Astrocyte (in vitro differentiated cells and primary cell): ENCODE data around the gene AGXT. TPM values are rescaled to one million over a fixed set of nuclear protein-coding genes. Genes with fewer than 3 reads are reported as not detected.

Experiments
- DNase-seq: peaks from one replicate; pipeline ENCODE4 v3.0.0-alpha.2; 2010; ENCODE audit warnings: low read depth
- FAIRE-seq: peaks from 2 replicates; lab custom pipeline; 2011; peaks lifted over from hg19 to GRCh38; lab: Jason Lieb, UNC
- H2AFZ ChIP-seq: 2 replicates; pipeline ENCODE4 v1.6.0; 2012; ENCODE audit warnings: low read depth, low read length, inconsistent platforms
- H3K27ac ChIP-seq: 2 replicates; pipeline ENCODE4 v1.5.1; 2011; ENCODE audit warnings: low read depth, low read length, inconsistent platforms
- H3K27me3 ChIP-seq: 2 replicates; pipeline ENCODE4 v1.6.0; 2011; ENCODE audit warnings: low read length, inconsistent platforms; ENCODE audit not compliant: insufficient read depth
- H3K36me3 ChIP-seq: 2 replicates; pipeline ENCODE4 v1.5.1; 2011; ENCODE audit warnings: low read length, inconsistent platforms; ENCODE audit not compliant: insufficient read depth
- H3K4me1 ChIP-seq: 2 replicates; pipeline ENCODE4 v1.5.1; 2011; ENCODE audit warnings: low read length, inconsistent platforms; ENCODE audit not compliant: insufficient read depth
- H3K4me2 ChIP-seq: 2 replicates; pipeline ENCODE4 v1.6.0; 2012; ENCODE audit warnings: low read length, inconsistent platforms
- H3K4me3 ChIP-seq: 2 replicates; pipeline ENCODE4 v1.5.1; 2011; ENCODE audit warnings: low read depth, mild to moderate bottlenecking, low read length, inconsistent platforms; ENCODE audit not compliant: insufficient read depth
- H3K79me2 ChIP-seq: 2 replicates; pipeline ENCODE4 v1.6.0; 2012; ENCODE audit warnings: mild to moderate bottlenecking, low read length, inconsistent platforms; ENCODE audit not compliant: insufficient read depth
- H3K9ac ChIP-seq: 2 replicates; pipeline ENCODE4 v1.6.0; 2012; ENCODE audit warnings: mild to moderate bottlenecking, low read length, inconsistent platforms
- H3K9me3 ChIP-seq: 2 replicates; pipeline ENCODE4 v1.5.1; 2012; ENCODE audit warnings: low read depth, mild to moderate bottlenecking, low read length, inconsistent platforms; ENCODE audit not compliant: insufficient read depth
- H4K20me1 ChIP-seq: 2 replicates; pipeline ENCODE4 v1.6.0; 2012; ENCODE audit warnings: low read length, inconsistent platforms; ENCODE audit not compliant: insufficient read depth
- H3K27ac Mint-ChIP-seq: one replicate; pipeline ENCODE4 v1.8.0; 2021; ENCODE audit warnings: mild to moderate bottlenecking, mixed read lengths; ENCODE audit not compliant: unreplicated experiment
- H3K27me3 Mint-ChIP-seq: one replicate; pipeline ENCODE4 v1.8.0; 2021; ENCODE audit warnings: low read depth, mixed read lengths; ENCODE audit not compliant: unreplicated experiment
- H3K36me3 Mint-ChIP-seq: one replicate; pipeline ENCODE4 v1.8.0; 2021; ENCODE audit warnings: low read depth, mixed read lengths; ENCODE audit not compliant: unreplicated experiment
- H3K4me1 Mint-ChIP-seq: one replicate; pipeline ENCODE4 v1.8.0; 2021; ENCODE audit warnings: low read depth, mixed read lengths; ENCODE audit not compliant: unreplicated experiment
- H3K4me3 Mint-ChIP-seq: one replicate; pipeline ENCODE4 v1.8.0; 2021; ENCODE audit warnings: mild to moderate bottlenecking, moderate library complexity, mixed read lengths; ENCODE audit not compliant: unreplicated experiment
- H3K9me3 Mint-ChIP-seq: one replicate; pipeline ENCODE4 v1.8.0; 2021; ENCODE audit warnings: mild to moderate bottlenecking, mixed read lengths; ENCODE audit not compliant: unreplicated experiment
- EZH2 ChIP-seq: IDR thresholded peaks from 2 replicates; pipeline ENCODE4 v1.6.1; 2012; ENCODE audit warnings: mild to moderate bottlenecking, low read length, inconsistent platforms; ENCODE audit not compliant: insufficient read depth
- total RNA-seq: library from RNA; stranded (reverse); gene quantifications from 2 replicates; pipeline ENCODE4 v1.2.1, GENCODE V29; 2021
- TF ChIP-seq, protein P1 (sequence below): IDR thresholded peaks from 2 replicates; pipeline ENCODE4 v1.5.1; 2011; ENCODE audit warnings: low read depth, mild to moderate bottlenecking, inconsistent platforms, low read length, moderate library complexity; ENCODE audit not compliant: insufficient read depth

The AGXT gene
- total RNA-seq, 1 donor from 2014 or later: not detected

DNA sequence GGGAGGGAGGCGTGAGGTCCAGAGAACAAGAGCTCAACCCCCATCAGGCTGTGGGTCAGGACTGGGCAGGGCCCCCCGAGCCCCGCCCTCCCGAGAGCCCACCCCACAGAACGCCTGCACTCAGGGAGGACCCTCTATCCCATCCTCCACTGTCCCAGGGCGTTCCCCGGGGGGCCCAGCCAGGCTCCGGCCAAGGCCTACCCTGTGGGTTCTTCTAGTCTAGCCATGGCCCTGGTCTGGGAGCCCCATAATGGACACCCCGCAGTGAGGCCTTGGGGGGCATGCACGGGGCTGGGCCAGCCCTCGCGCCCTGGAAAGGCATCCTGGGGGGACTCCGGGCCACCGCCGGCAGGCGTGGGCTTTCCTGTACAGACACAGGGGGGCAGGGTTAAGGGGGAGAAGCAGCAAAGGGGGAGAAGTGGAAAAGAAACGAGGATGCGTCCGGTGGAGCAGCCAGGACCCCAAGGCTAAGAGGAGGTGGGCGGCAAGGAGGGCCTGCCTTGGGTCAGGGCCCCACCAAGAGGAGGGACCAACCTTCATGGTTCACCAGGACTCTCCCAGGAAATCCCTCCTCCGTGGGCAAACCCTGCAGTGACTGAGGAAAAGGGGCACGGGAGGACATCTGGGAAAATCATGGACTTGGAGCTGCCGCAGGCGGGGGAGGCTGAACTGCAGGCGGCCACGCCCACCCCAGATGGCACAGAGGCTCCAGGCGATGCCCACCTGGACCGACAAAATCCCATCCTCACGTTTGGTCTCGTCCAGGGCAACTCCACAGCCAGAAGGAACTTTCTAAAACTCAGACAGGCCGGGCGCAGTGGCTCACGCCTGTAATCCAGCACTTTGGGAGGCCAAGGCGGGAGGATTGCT lies 34.8 kb downstream of the AGXT start:
- Mint-ChIP-seq H3K4me1 (peaks cover 2% of the 10 kb centered on the region), H3K4me3 (no peak overlapping the region), H3K27me3 (peaks cover 39% of the 10 kb centered on the region), H3K9me3 (no peaks in the 10 kb centered on the region), H3K27ac (no peak overlapping the region), H3K36me3 (no peaks in the 10 kb centered on the region)
- no peak for TF ChIP-seq EZH2
- TF ChIP-seq, protein P1, sequence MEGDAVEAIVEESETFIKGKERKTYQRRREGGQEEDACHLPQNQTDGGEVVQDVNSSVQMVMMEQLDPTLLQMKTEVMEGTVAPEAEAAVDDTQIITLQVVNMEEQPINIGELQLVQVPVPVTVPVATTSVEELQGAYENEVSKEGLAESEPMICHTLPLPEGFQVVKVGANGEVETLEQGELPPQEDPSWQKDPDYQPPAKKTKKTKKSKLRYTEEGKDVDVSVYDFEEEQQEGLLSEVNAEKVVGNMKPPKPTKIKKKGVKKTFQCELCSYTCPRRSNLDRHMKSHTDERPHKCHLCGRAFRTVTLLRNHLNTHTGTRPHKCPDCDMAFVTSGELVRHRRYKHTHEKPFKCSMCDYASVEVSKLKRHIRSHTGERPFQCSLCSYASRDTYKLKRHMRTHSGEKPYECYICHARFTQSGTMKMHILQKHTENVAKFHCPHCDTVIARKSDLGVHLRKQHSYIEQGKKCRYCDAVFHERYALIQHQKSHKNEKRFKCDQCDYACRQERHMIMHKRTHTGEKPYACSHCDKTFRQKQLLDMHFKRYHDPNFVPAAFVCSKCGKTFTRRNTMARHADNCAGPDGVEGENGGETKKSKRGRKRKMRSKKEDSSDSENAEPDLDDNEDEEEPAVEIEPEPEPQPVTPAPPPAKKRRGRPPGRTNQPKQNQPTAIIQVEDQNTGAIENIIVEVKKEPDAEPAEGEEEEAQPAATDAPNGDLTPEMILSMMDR: no peak
- Histone ChIP-seq H3K4me2 (no peak overlapping the region), H3K9ac (no peak overlapping the region), H3K27me3 (peaks cover 15% of the 10 kb centered on the region), H4K20me1 (no peaks in the 10 kb centered on the region), H3K4me3 (no peak overlapping the region), H3K79me2 (no peaks in the 10 kb centered on the region), H2AFZ (no peak overlapping the region), H3K4me1 (no peaks in the 10 kb centered on the region), H3K27ac (no peak overlapping the region), H3K9me3 (peaks cover 2% of the 10 kb centered on the region), H3K36me3 (no peaks in the 10 kb centered on the region)
- no peak for DNase-seq
- FAIRE-seq: no peak

DNA sequence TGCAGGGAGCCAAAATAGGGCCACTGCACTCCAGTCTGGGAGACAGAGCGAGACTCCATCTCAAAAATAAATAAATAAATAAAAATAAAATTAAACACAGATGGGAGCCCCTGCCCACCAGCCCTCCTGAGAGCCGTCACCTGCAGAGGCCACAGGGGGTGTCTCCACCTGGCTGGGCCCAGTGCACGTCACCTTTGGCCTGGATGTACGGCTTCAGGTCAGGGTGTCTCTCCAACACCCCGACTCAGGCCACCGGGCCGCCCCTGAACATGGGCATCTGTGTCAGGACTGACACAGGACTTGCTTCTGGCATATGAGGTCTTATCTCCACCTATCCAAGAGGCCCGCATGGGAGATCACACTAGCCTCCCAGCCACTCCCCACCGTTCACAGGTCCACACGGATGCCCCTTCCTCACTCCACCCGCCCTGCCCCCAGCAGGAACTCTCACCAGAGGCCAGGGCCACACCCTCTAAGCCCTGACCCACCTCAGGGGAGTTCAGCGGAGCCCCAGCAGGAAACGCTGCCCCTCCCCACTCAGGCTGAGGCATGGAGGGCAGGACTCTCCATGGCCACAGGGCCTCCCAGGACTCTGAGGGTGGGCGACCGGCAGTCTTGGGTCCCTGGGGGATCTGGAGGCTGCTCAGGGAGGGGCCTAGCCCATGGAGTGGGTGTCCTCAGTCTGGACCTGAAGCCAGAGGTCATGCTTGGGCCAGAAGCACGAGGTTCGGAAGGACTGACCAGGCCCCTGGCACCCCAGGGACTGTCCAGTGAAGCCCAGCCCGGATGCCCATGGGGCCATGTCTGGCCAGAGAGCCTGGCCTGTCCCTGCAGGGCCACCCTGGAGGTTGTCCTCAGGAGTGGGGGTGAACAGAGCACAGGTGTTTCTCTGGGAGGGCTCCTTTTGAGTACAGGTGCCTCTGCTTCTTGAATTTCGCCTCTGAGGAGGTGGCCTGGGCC lies 35.9 kb downstream of the AGXT start:
- H3K36me3 Mint-ChIP-seq: no peaks in the 10 kb centered on the region
- H3K27ac Mint-ChIP-seq: no peak overlapping the region
- no peak overlapping the region for H3K9ac ChIP-seq
- peaks cover 15% of the 10 kb centered on the region for H3K27me3 ChIP-seq
- no peaks in the 10 kb centered on the region for H4K20me1 ChIP-seq
- no peak overlapping the region for H2AFZ ChIP-seq
- no peak overlapping the region for H3K27ac ChIP-seq
- no peak overlapping the region for H3K4me3 Mint-ChIP-seq
- H3K4me2 ChIP-seq: no peak overlapping the region
- H3K4me3 ChIP-seq: no peak overlapping the region
- H3K4me1 Mint-ChIP-seq: no peaks in the 10 kb centered on the region
- H3K4me1 ChIP-seq: no peaks in the 10 kb centered on the region
- no peak for DNase-seq
- H3K79me2 ChIP-seq: no peaks in the 10 kb centered on the region
- H3K36me3 ChIP-seq: no peaks in the 10 kb centered on the region
- H3K27me3 Mint-ChIP-seq: peaks cover 40% of the 10 kb centered on the region
- TF ChIP-seq EZH2: no peak
- TF ChIP-seq, protein P1: no peak
- H3K9me3 Mint-ChIP-seq: no peaks in the 10 kb centered on the region
- no peak for FAIRE-seq
- peaks cover 2% of the 10 kb centered on the region for H3K9me3 ChIP-seq
